Muscle layer of duodenum (tissue), 2 donors: Measurements from ENCODE around the gene ASCC3.

Source experiments
- H3K27ac ChIP-seq: one replicate; pipeline ENCODE4 v1.7.0; 2013; ENCODE audit warnings: mild to moderate bottlenecking, low read length
- H3K27me3 ChIP-seq: one replicate; pipeline ENCODE4 v1.7.0; 2013; ENCODE audit warnings: low read depth, mild to moderate bottlenecking, control low read depth, low read length
- H3K36me3 ChIP-seq, 2 donors: one replicate each; pipeline ENCODE4 v1.7.0; 2013; ENCODE audit warnings: low read length in 2 of 2, control low read depth in 1 of 2, mild to moderate bottlenecking in 1 of 2; ENCODE audit not compliant: insufficient read depth in 2 of 2, control insufficient read depth in 1 of 2
- H3K4me1 ChIP-seq, 2 donors: one replicate each; pipeline ENCODE4 v1.7.0; 2013; ENCODE audit warnings: low read length in 2 of 2, mild to moderate bottlenecking in 2 of 2, control low read depth in 1 of 2, moderate library complexity in 1 of 2; ENCODE audit not compliant: insufficient read depth in 2 of 2, control insufficient read depth in 1 of 2
- H3K4me3 ChIP-seq, 2 donors: one replicate each; pipeline ENCODE4 v1.7.0; 2013; ENCODE audit warnings: low read length in 2 of 2, low read depth in 1 of 2, mild to moderate bottlenecking in 1 of 2
- H3K9me3 ChIP-seq, 2 donors: one replicate each; pipeline ENCODE4 v1.7.0; 2013; ENCODE audit warnings: low read length in 2 of 2, control low read depth in 1 of 2, mild to moderate bottlenecking in 1 of 2; ENCODE audit not compliant: control insufficient read depth in 1 of 2
- donor health status: healthy.

Gene ASCC3

DNA sequence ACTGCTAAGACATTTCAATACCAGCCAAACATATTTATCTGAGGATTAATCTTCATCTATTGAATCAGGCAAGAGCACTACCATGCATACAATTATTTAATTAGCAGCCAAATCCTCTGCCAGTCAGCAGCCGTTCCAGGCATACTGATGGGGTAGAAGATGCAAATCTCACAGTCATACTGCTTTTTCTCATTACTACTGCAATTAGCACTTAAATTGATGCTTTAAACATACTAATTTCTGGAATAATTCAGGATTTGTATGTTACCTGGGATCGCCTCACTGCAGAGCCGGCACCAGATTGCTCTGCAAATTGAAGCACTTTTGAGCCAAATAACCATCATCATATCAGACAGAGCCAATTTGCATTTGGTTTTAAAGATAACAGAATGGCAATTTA is 366.5 kb downstream of the ASCC3 start:
- no peak overlapping the region for H3K27ac ChIP-seq
- H3K4me1 ChIP-seq: no peaks in the 10 kb centered on the region
- no peaks in the 10 kb centered on the region for H3K27me3 ChIP-seq
- no peak overlapping the region for H3K4me3 ChIP-seq
- H3K36me3 ChIP-seq: peaks cover 14 to 27% of the 10 kb centered on the region in 2 donors
- no peaks in the 10 kb centered on the region for H3K9me3 ChIP-seq

DNA sequence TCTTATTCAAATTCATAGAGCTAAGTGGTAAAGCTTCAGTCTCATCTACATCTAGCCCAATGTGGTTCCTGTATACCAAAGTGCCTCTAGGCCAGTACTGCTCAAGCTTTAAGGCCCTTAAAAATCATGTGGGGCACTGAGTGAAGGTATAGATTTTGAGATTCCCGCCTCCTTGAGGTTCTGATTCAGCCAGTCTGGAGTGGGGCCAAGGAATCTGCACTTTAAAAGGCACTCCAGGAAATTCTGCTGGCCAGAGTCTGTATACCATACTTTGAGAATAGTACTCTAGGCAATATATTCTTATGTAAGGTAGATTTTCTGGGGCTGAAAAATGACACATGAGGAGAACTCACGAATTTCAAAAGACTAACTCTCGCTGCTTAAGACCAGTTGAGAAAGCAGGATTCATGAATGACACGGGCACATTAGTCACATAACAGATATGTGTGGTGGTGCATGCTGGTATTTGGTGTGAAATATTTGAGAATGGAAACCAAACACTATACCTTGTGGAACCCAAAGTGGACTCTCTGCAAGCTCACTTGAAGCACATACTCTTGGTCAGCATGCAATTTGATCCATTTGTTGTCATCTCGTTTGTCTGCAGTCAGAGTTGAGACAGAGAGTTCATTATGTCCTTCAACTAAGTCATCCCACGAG is 368.8 kb downstream of the ASCC3 start:
- H3K27ac ChIP-seq: no peak overlapping the region

DNA sequence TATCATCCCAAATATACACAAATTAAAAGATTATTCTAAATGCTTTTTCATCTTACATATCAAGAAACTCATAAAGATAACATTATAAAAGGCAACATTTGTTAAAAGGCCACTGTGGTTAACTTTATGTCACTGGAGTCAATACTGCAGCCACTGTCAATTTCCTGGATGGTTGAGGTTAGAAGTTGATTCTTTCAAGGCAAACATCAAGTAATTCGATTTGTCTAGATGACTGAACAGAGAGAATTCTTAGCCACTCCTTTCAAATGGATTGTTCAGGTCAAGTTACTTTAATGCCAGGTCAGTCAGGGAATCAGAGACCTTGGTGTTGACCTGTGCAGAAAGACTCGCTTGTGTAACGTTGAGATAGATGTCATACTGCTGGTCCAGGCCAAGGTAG is 372.0 kb downstream of the ASCC3 start:
- Histone ChIP-seq H3K36me3 (peaks cover 15 to 39% of the 10 kb centered on the region in 2 donors), H3K4me3 (no peak overlapping the region)

More for the DNA sequence above, 368.8 kb downstream of the ASCC3 start:
- Histone ChIP-seq H3K36me3 (peaks cover 20 to 39% of the 10 kb centered on the region in 2 donors), H3K27me3 (no peaks in the 10 kb centered on the region), H3K4me1 (no peaks in the 10 kb centered on the region), H3K4me3 (no peak overlapping the region), H3K9me3 (no peaks in the 10 kb centered on the region)

DNA sequence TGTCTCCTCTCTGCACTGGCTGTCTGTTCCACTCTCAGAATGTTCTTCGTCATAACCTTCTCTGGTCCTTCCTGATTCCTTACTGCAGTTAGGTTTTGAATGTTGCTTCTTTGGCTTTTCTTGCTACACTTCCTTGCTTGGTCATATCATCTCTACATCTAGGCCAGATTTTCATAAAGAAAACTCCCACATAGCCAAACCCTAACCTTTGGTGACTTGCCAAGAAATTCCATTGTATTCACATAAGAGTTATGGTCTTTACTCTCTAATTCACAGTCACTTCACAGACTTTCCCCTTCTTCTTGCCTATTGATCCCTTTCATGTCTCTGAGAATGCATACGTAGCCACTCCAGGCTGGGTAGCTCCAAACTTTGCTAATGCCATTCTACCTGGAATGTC is 374.5 kb downstream of the ASCC3 start:
- Histone ChIP-seq H3K27me3 (no peaks in the 10 kb centered on the region), H3K4me3 (no peak overlapping the region), H3K4me1 (no peaks in the 10 kb centered on the region), H3K9me3 (no peaks in the 10 kb centered on the region), H3K36me3 (peaks cover 5 to 25% of the 10 kb centered on the region in 2 donors), H3K27ac (no peak overlapping the region)

More for the DNA sequence above, 372.0 kb downstream of the ASCC3 start:
- H3K27ac ChIP-seq: no peak overlapping the region
- no peaks in the 10 kb centered on the region for H3K27me3 ChIP-seq
- H3K9me3 ChIP-seq: no peaks in the 10 kb centered on the region
- no peaks in the 10 kb centered on the region for H3K4me1 ChIP-seq

DNA sequence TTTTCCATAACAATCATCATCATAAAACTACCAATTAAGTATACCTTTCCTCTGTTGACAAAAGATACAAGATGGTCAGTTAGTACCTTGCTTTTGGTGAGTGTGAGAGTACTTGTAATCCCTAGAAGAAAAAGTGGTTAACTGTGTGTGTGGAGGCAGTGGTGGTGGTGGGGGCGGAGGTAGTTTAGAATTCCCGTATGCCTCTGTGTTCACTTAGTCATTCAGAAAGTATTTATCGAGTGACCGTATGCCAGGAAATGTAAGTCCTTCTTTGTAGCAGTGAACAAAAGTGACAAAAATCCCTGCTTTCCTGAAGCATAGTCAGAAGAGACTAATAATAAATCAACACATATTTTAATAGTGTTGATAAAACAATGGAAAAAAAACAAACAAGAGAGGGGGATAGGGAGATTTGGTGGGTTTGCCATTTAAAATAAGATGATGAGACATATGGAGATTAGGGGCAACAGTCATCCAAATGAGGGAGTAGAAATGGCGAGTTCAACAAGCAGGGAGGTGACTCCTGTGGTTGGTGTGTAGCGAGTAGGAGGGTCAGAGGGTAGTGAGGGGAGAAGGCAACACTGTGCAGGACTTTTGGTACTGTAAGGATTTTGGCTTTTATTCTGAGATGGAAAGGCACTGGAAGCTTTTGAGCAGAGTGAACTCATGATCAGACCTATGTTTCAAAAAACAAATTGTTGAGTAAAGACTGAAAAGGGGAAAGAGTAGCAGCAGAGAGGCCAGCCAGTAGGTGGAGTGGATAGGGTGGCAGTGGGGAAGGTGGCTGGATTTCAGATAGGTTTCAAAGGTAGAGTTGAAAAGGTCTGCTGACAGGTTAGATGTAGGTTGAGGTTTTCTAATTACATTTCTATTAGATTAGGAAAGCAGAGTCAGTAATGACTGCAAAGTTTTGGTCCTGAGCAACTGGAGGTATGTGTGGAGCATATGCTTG is 376.1 kb downstream of the ASCC3 start:
- Histone ChIP-seq H3K4me1 (no peaks in the 10 kb centered on the region), H3K9me3 (no peaks in the 10 kb centered on the region), H3K27me3 (no peaks in the 10 kb centered on the region), H3K36me3 (peaks cover 5 to 16% of the 10 kb centered on the region in 2 donors), H3K4me3 (no peak overlapping the region), H3K27ac (no peak overlapping the region)

DNA sequence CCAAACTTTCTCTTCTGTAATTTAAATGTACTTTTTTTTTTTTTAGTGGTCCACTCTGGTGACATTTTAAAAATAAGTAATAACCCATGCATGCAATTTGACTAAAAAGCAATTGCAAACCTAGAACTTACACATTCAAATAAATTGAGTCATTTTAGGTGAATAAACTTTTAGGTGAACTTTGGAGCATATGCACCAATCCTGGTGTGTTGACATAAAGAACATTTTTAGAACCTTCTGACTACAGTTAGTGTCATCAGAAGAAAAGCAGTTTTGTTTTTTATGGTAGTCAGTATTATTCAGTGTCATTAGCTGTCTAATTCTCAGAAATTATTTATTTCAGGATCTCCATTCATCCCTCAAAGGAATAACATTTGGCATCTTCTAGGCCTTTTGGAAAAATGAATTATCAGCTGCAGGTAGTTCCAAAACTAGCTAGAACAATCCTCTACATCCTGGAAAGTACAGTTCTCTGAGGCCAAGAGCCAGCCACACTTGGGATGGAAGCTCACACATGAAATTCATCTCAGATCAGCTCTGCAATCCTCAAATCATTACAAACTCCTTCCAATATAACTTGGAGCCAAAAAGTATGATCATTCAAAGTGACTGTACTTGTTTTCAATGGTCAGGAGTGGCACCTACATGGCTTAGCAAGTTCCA is 378.0 kb downstream of the ASCC3 start:
- Histone ChIP-seq H3K9me3 (peaks cover 0 to 3% of the 10 kb centered on the region in 2 donors), H3K36me3 (no peaks in the 10 kb centered on the region), H3K27me3 (no peaks in the 10 kb centered on the region), H3K4me3 (no peak overlapping the region), H3K4me1 (no peaks in the 10 kb centered on the region), H3K27ac (no peak overlapping the region)

DNA sequence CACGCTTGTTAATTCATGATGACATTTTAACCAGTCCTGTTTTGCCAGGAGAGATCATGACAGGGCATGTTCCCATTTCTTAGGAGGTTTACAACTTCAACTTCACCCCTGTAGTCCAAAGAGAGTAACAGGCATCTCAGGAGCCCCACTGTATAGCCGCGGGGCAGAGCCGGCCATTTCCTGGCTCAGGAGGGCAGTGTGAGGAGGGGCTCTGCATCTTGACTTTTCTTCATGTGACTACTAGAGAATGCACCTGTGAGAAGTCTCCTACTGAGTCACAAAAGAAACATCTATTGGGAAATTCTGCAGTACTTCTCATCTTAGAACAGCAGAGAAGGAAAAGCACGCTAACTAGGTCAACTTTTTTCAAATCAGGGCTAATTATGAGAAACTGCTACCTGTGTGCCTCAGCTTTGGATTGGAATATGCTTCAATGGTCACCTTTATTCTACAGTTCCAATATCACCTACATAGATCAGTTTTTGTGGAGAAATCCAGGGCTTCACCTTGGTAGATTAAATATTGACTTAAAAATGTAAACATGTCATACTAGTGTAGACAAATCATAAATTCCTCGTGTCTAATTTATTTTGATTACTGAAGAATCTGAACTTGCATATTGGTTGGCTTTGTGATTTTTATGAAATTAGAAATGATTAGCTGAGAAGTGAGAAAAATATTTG is 387.8 kb downstream of the ASCC3 start:
- H3K27ac ChIP-seq: no peak overlapping the region
- H3K4me3 ChIP-seq: no peak overlapping the region
- H3K36me3 ChIP-seq: no peaks in the 10 kb centered on the region
- peaks cover 0 to 3% of the 10 kb centered on the region in 2 donors for H3K9me3 ChIP-seq
- H3K27me3 ChIP-seq: no peaks in the 10 kb centered on the region
- no peaks in the 10 kb centered on the region for H3K4me1 ChIP-seq

DNA sequence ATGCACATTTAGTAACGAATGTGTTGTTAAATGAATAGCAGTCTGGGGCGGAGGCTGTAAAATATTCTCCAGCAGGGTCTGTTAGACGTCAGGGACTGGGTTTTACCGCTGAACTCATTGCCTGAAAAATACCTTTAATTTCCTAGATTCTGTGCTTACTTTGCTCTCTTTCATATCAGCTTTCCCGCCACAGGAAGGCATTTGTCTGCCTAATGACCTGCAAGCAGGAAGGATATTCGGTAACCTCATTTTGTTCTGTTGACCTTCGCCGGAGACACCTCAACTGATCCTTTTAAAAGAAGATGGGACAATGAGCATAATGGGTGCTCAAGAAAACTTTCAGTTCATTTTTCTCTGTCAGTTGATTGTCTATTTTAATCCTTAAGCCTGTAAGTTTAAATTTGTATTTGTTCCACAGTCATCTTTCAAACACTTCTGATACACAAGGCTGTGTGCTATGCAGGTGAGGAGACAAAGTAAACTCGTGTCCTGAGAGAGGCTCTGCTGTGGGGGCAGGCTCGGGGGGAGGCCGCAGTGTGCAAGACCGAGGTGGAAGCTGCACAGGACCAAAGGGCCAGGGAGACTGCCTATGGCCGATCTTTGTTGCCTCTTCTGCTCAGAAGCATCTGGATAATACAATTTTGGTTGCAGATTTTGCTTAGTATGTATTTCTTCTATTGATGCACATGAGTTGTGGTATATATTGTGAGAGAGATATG is 389.0 kb downstream of the ASCC3 start:
- H3K4me1 ChIP-seq: no peaks in the 10 kb centered on the region
- H3K27ac ChIP-seq: no peak overlapping the region
- no peak overlapping the region for H3K4me3 ChIP-seq
- no peaks in the 10 kb centered on the region for H3K27me3 ChIP-seq
- H3K36me3 ChIP-seq: no peaks in the 10 kb centered on the region
- H3K9me3 ChIP-seq: peaks cover 0 to 3% of the 10 kb centered on the region in 2 donors

DNA sequence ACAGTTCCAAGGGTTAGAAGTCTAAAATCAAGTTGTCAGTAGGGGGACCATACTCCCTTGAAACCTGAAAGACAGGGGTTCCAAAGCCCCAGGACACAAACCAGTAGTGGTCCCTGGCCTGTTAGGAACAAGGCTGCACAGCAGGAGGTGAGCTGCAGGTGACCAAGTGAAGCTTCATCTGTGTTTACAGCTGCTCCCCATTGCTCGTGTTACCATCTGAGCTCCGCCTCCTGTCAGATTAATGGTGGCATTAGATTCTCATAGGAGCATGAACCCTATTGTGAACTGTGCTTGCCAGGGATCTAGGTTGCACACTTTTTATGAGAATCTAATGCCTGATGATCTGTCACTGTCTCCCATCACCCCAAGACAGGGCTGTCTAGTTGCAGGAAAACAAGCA is 391.1 kb downstream of the ASCC3 start:
- Histone ChIP-seq H3K36me3 (no peaks in the 10 kb centered on the region), H3K27me3 (no peaks in the 10 kb centered on the region), H3K27ac (no peak overlapping the region), H3K4me3 (no peak overlapping the region), H3K4me1 (no peaks in the 10 kb centered on the region), H3K9me3 (no peaks in the 10 kb centered on the region)

DNA sequence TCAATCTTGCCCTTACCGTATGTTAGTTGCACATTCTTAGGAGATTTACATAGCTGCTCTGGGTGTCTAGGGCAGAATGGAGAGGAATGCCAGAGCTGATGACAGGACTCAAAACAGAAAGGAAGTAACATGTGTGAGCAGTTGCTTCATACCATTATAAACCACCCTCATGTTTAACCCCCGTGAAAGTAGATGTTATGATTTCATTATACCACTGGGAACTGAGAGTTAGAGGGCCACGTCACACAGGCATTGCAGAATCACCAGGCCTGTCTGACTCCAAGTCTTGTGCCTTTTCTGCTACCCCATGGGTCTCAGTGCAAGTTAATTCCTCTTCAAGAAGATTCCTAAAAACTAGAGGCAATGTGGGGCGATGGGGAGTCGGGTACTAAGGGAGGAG is 392.9 kb downstream of the ASCC3 start:
- Histone ChIP-seq H3K9me3 (no peaks in the 10 kb centered on the region), H3K36me3 (no peaks in the 10 kb centered on the region), H3K4me3 (no peak overlapping the region), H3K27me3 (no peaks in the 10 kb centered on the region), H3K27ac (no peak overlapping the region), H3K4me1 (no peaks in the 10 kb centered on the region)
